GM12865 (cell line): ENCODE data around the gene SPON2.

Source experiments
- DNase-seq: peaks from one replicate; pipeline ENCODE4 v3.0.0; 2010; ENCODE audit warnings: low read depth
- H3K4me3 ChIP-seq: 2 replicates; pipeline ENCODE4 v1.5.1; 2011; ENCODE audit warnings: mild to moderate bottlenecking, low read depth, low read length, control low read depth
- CTCF ChIP-seq: IDR thresholded peaks from 2 replicates; pipeline ENCODE4 v1.5.1; 2011; ENCODE audit warnings: low read length, control low read depth, low read depth, inconsistent platforms; ENCODE audit not compliant: insufficient read depth; ENCODE audit errors: missing control alignments

The SPON2 gene

GRCh38 chr4:1194010-1194900, 21.9 kb upstream of the SPON2 start:
- DNase-seq, result peak; percentile 3
- no peak for TF ChIP-seq CTCF
- H3K4me3 ChIP-seq, result no peak overlapping the region

GRCh38 chr4:1193206-1194009, 21.0 kb upstream of the SPON2 start:
- peak; percentile 1 for DNase-seq
- no peak for TF ChIP-seq CTCF
- no peak overlapping the region for H3K4me3 ChIP-seq

DNA sequence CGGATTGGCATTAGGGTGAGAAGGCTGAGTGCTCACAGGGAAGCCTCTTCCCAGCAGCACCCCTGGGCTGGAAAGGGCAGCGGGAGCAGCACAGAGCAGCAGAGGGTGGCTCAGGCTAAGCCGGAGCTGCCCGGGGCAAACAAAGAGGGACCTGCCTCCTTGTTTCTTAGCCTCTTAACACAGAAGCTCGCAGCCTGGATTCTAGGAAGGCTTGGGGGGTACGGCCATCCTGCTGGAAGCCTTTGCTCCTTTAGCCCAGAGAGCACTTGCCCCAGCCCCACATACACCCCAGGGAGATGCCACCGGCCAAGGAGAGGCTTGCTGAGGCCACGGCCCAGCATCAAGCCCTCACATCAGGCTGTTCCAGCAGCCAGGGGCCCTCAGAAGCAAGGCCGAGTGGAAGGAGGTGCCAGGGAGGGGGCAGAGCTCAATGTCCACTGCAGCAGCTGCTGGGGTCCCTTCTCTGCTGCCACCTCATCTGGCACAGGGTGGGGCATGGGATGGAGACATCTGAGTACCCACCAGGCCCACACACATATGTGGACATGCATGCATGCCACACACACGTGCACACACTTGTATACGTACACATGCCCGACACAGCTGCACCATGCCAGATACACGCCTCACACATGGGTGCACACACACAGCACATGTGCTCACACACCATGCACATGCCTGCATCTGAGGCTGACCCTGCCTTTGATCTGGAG, 20.3 kb upstream of the SPON2 start:
- H3K4me3 ChIP-seq, result no peak overlapping the region
- TF ChIP-seq CTCF, result no peak
- peak; percentile 2 for DNase-seq

DNA sequence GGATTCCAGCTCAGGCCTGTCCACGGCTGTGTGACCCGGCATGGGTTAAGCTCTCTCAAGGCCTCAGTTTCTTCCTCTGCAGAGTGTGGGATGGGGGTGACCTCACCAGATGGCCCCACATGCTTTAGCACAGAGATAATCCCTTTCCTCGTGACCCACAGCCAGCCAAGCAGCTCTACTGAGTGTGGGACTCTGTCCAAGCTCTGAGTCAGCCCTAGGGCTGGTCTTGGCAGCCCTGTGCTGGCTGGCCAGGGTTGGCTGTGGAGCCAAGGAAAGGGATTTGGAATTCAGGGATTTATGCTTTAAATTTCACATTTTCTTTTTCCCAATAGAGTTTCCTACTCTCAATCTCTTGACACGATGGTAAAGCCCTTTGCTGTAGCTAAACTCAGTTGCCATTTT, 19.7 kb upstream of the SPON2 start:
- no peak overlapping the region for H3K4me3 ChIP-seq
- no peak for TF ChIP-seq CTCF
- no peak for DNase-seq

- peak; percentile 0 for DNase-seq
- no peak for TF ChIP-seq CTCF
- H3K4me3 ChIP-seq, result no peak overlapping the region
These were observed 19.2 kb upstream of the SPON2 start for GRCh38 chr4:1191621-1192020.

GRCh38 chr4:1187182-1187581, 14.8 kb upstream of the SPON2 start:
- DNase-seq, result peak; percentile 74
- H3K4me3 ChIP-seq, result no peak overlapping the region
- no peak for TF ChIP-seq CTCF
